HEK293 (cell line): ENCODE data around the gene RNASE8.

Experiments used
- CTCF ChIP-seq: fragments of 450-650 bp; formaldehyde crosslinking; IDR thresholded peaks from 2 replicates; pipeline ENCODE4 v1.5.1; 2016; ENCODE audit warnings: missing biosample characterization, missing genetic modification characterization
- MZF1 ChIP-seq: fragments of 450-650 bp; formaldehyde crosslinking; IDR thresholded peaks from 2 replicates; pipeline ENCODE4 v1.5.1; 2017; ENCODE audit warnings: missing biosample characterization, missing genetic modification characterization, borderline replicate concordance

DNA sequence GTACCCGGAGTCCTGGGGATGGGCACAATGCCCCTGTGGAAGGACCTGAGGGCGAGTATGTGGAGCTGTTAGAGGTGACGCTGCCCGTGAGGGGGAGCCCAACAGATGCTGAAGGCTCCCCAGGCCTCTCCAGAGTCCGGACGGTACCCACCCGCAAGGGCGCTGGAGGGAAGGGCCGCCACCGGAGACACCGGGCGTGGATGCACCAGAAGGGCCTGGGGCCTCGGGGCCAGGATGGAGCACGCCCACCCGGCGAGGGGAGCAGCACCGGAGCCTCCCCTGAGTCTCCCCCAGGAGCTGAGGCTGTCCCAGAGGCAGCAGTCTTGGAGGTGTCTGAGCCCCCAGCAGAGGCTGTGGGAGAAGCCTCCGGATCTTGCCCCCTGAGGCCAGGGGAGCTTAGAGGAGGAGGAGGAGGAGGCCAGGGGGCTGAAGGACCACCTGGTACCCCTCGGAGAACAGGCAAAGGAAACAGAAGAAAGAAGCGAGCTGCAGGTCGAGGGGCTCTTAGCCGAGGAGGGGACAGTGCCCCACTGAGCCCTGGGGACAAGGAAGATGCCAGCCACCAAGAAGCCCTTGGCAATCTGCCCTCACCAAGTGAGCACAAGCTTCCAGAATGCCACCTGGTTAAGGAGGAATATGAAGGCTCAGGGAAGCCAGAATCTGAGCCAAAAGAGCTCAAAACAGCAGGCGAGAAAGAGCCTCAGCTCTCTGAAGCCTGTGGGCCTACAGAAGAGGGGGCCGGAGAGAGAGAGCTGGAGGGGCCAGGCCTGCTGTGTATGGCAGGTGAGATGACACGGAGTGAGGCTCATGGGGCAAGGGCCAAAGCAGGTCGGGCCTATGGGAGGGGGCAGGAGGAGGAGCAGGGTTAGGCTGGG lies 17.0 kb downstream of the RNASE8 start:
- no peak for TF ChIP-seq CTCF (tag by site-specific recombination)
- no peak for TF ChIP-seq MZF1 (tag by site-specific recombination)
